Kidney epithelial cell (primary cell): ENCODE data around the gene COMMD2. TPM values are rescaled to one million over a fixed set of nuclear protein-coding genes. Genes with fewer than 3 reads are reported as not detected.

Experiments
- DNase-seq: peaks from one replicate; pipeline ENCODE4 v3.0.0-alpha.2; 2010; ENCODE audit warnings: low read depth
- H3K27me3 ChIP-seq: 2 replicates; pipeline ENCODE4 v1.6.0; 2011; ENCODE audit warnings: low read length; ENCODE audit not compliant: control insufficient read depth, insufficient read depth
- H3K36me3 ChIP-seq: 2 replicates; pipeline ENCODE4 v1.5.1; 2011; ENCODE audit warnings: low read length; ENCODE audit not compliant: control insufficient read depth, insufficient read depth
- H3K4me3 ChIP-seq: 2 replicates; pipeline ENCODE4 v1.5.1; 2011; ENCODE audit warnings: low read depth, mild to moderate bottlenecking, control low read depth, low read length
- CTCF ChIP-seq: IDR thresholded peaks from 2 replicates; pipeline ENCODE4 v1.5.1; 2011; ENCODE audit warnings: mild to moderate bottlenecking, moderate library complexity, low read length, control low read depth, inconsistent platforms; ENCODE audit not compliant: insufficient read depth, poor library complexity, severe bottlenecking
- total RNA-seq: library from RNA; depleted of rRNA; stranded (reverse); fragments of >200 nt; gene quantifications from 2 replicates; pipeline ENCODE4 v1.2.3, GENCODE V29; 2015

COMMD2 gene
- total RNA-seq, 1 donor from 2014 or later: 31.9 TPM

GRCh38 chr3:149781741-149782140 lies 29.5 kb upstream of the COMMD2 start:
- Histone ChIP-seq H3K27me3 (no peaks in the 10 kb centered on the region), H3K4me3 (no peak overlapping the region), H3K36me3 (no peaks in the 10 kb centered on the region)
- no peak for DNase-seq
- no peak for TF ChIP-seq CTCF

GRCh38 chr3:149781211-149781610 lies 28.9 kb upstream of the COMMD2 start:
- no peak for TF ChIP-seq CTCF
- no peak for DNase-seq
- no peaks in the 10 kb centered on the region for H3K27me3 ChIP-seq
- H3K4me3 ChIP-seq: no peak overlapping the region
- no peaks in the 10 kb centered on the region for H3K36me3 ChIP-seq

- no peak for TF ChIP-seq CTCF
- Histone ChIP-seq H3K27me3 (no peaks in the 10 kb centered on the region), H3K36me3 (no peaks in the 10 kb centered on the region)
Measured at GRCh38 chr3:149777414-149778214, 25.3 kb upstream of the COMMD2 start.

GRCh38 chr3:149776170-149776569 lies 23.9 kb upstream of the COMMD2 start:
- TF ChIP-seq CTCF: no peak
- H3K4me3 ChIP-seq: no peak overlapping the region
- no peaks in the 10 kb centered on the region for H3K36me3 ChIP-seq
- DNase-seq: no peak
- no peaks in the 10 kb centered on the region for H3K27me3 ChIP-seq

More at GRCh38 chr3:149777414-149778214, 25.3 kb upstream of the COMMD2 start:
- H3K4me3 ChIP-seq: no peak overlapping the region
- no peak for DNase-seq

- no peak for TF ChIP-seq CTCF
- no peak overlapping the region for H3K4me3 ChIP-seq
Measured at GRCh38 chr3:149772861-149773260, 20.6 kb upstream of the COMMD2 start.

More at GRCh38 chr3:149772861-149773260, 20.6 kb upstream of the COMMD2 start:
- no peaks in the 10 kb centered on the region for H3K27me3 ChIP-seq
- H3K36me3 ChIP-seq: no peaks in the 10 kb centered on the region
- no peak for DNase-seq
